Caki2 (cell line): ENCODE measurements around the gene FAM234B. TPM values are rescaled to one million over a fixed set of nuclear protein-coding genes. Genes with fewer than 3 reads are reported as not detected.
"Not testable (repeated sequence)": the region's sequence is repeated elsewhere in the genome, so short reads cannot be mapped to it uniquely, and the experiment has no call there.

Experiments used
- DNase-seq: peaks from one replicate; pipeline ENCODE4 v3.0.0-alpha.2; 2015; ENCODE audit warnings: low read depth
- in situ Hi-C: cut with HindIII; loops from 2 replicates; pipeline ENCODE4 v1.10.0; 2016; ENCODE audit warnings: low sequenced_read_pairs, low pct_unique_long_range_greater_than_20kb, mixed read lengths
- total RNA-seq: library from RNA; depleted of rRNA; stranded (reverse); fragments of >200 nt; shearing (Covaris generic); gene quantifications from 2 replicates; pipeline ENCODE4 v1.2.3, GENCODE V29; 2014; ENCODE audit warnings: low replicate concordance

FAM234B gene
- total RNA-seq, 1 experiment from 2014 or later, result 6.7 TPM

GRCh38 chr12:13075786-13076570, 31.8 kb downstream of the FAM234B start:
- no peak for DNase-seq
- in situ Hi-C loops, result no loop called here

GRCh38 chr12:13079440-13079906, 35.3 kb downstream of the FAM234B start:
- in situ Hi-C loops, result no loop called here

GRCh38 chr12:13080266-13080665, 36.1 kb downstream of the FAM234B start:
- no peak for DNase-seq
- in situ Hi-C loops, result no loop called here

More at GRCh38 chr12:13079440-13079906, 35.3 kb downstream of the FAM234B start:
- DNase-seq, result no peak

GRCh38 chr12:13082861-13083260, 38.7 kb downstream of the FAM234B start:
- in situ Hi-C loops, result no loop called here
- no peak for DNase-seq

GRCh38 chr12:13083638-13084037, 39.5 kb downstream of the FAM234B start:
- DNase-seq, in situ Hi-C loops: not testable (repeated sequence)

- DNase-seq, result no peak
- in situ Hi-C loops, result no loop called here
Measured at GRCh38 chr12:13084898-13085640, 40.9 kb downstream of the FAM234B start.

- in situ Hi-C loops, result no loop called here
- DNase-seq, result no peak
Measured at GRCh38 chr12:13085968-13086686, 41.9 kb downstream of the FAM234B start.

- in situ Hi-C loops, result no loop called here
Measured at GRCh38 chr12:13087766-13088165, 43.6 kb downstream of the FAM234B start.

GRCh38 chr12:13088496-13088895, 44.3 kb downstream of the FAM234B start:
- no peak for DNase-seq
- in situ Hi-C loops, result no loop called here

More at GRCh38 chr12:13087766-13088165, 43.6 kb downstream of the FAM234B start:
- no peak for DNase-seq

- DNase-seq, result no peak
- in situ Hi-C loops, result no loop called here
Measured at GRCh38 chr12:13090054-13090453, 45.9 kb downstream of the FAM234B start.

- in situ Hi-C loops, result no loop called here
- DNase-seq, result no peak
Measured at GRCh38 chr12:13091832-13092231, 47.7 kb downstream of the FAM234B start.

GRCh38 chr12:13093191-13093847, 49.1 kb downstream of the FAM234B start:
- in situ Hi-C loops, result no loop called here
- DNase-seq, result no peak

GRCh38 chr12:13093848-13094220, 49.7 kb downstream of the FAM234B start:
- in situ Hi-C loops, result no loop called here
- no peak for DNase-seq

GRCh38 chr12:13094367-13094766, 50.2 kb downstream of the FAM234B start:
- in situ Hi-C loops, result no loop called here
- no peak for DNase-seq

GRCh38 chr12:13095266-13095995, 51.2 kb downstream of the FAM234B start:
- in situ Hi-C loops, result no loop called here
- DNase-seq, result no peak

GRCh38 chr12:13097491-13098011, 53.4 kb downstream of the FAM234B start:
- in situ Hi-C loops, result no loop called here
- DNase-seq, result no peak

- in situ Hi-C loops, result no loop called here
- peak; percentile 24 for DNase-seq
Measured at GRCh38 chr12:13099066-13099843, 55.1 kb downstream of the FAM234B start.
